Endothelial cell of umbilical vein (primary cell): ENCODE results near the gene PCSK6. TPM values are rescaled to one million over a fixed set of nuclear protein-coding genes. Genes with fewer than 3 reads are reported as not detected.

Experiments used
- BruUV-seq: library from RNA; stranded (reverse); fragments of 400-500 nt; replicated peaks from 2 replicates; lab custom pipeline; 2021; lab: Mats Ljungman, UMichigan
- CTCF ChIA-PET: fragments of 300-600, 350-600 bp; sonication (Branson Sonifier 250); formaldehyde crosslinking; loops from one replicate; lab custom pipeline; 2021; ENCODE audit warnings: antibody characterized with exemption, inconsistent platforms; lab: Charles Lee
- POLR2A ChIA-PET: fragments of 300-600, 350-600 bp; sonication (Branson Sonifier 250); formaldehyde crosslinking; loops from one replicate; lab custom pipeline; 2021; ENCODE audit warnings: antibody characterized with exemption, inconsistent platforms; lab: Charles Lee
- DNase-seq: peaks from one replicate; pipeline ENCODE4 v3.0.0-alpha.2; 2011; ENCODE audit warnings: low read depth, low spot score
- FAIRE-seq: peaks from 2 replicates; lab custom pipeline; 2011; peaks lifted over from hg19 to GRCh38; lab: Jason Lieb, UNC
- H2AFZ ChIP-seq: 2 replicates; pipeline ENCODE4 v1.6.0; 2012; ENCODE audit warnings: low read depth, low read length, control low read depth, inconsistent platforms
- H3K27ac ChIP-seq: 2 replicates; pipeline ENCODE4 v1.5.1; 2011; ENCODE audit warnings: low read depth, mild to moderate bottlenecking, control low read depth, low read length, moderate library complexity; ENCODE audit not compliant: insufficient read depth
- H3K27me3 ChIP-seq, 2 experiments: 2 replicates each; pipeline versions ENCODE4 v1.6.0 to v1.6.1; 2011; ENCODE audit warnings: low read length in 2 of 2, mixed read lengths in 1 of 2; ENCODE audit not compliant: control insufficient read depth in 2 of 2, insufficient read depth in 2 of 2
- H3K36me3 ChIP-seq, 2 experiments: 2 replicates in 1 of 2; 3 replicates in 1 of 2; pipeline ENCODE4 v1.5.1; 2011; ENCODE audit warnings: low read length in 2 of 2, mild to moderate bottlenecking in 1 of 2, moderate library complexity in 1 of 2; ENCODE audit not compliant: control insufficient read depth in 2 of 2, insufficient read depth in 2 of 2; ENCODE audit errors: extremely low read depth in 1 of 2
- H3K4me1 ChIP-seq: 3 replicates; pipeline ENCODE4 v1.5.1; 2011; ENCODE audit warnings: mild to moderate bottlenecking, low read length; ENCODE audit not compliant: control insufficient read depth, insufficient read depth; ENCODE audit errors: extremely low read depth
- H3K4me2 ChIP-seq: 2 replicates; pipeline ENCODE4 v1.6.1; 2011; ENCODE audit warnings: low read length, control low read depth, mixed read lengths; ENCODE audit not compliant: insufficient read depth
- H3K4me3 ChIP-seq, 3 experiments: fragments of 200-600 bp in 1 of 3; sonication (generic), shearing (Covaris generic) in 1 of 3; replicated peaks in 1 of 3; 2 replicates each; pipeline ENCODE4 v1.5.1; 2011 to 2016; ENCODE audit warnings: control low read depth in 3 of 3, low read length in 3 of 3, mild to moderate bottlenecking in 2 of 3, inconsistent platforms in 1 of 3, low read depth in 1 of 3, moderate library complexity in 1 of 3; ENCODE audit not compliant: insufficient read depth in 1 of 3
- H3K79me2 ChIP-seq: 2 replicates; pipeline ENCODE4 v1.6.0; 2012; ENCODE audit warnings: low read length, inconsistent platforms; ENCODE audit not compliant: control insufficient read depth, insufficient read depth
- H3K9ac ChIP-seq: replicated peaks from 2 replicates; pipeline ENCODE3; 2011; ENCODE audit warnings: low read length, control low read depth; ENCODE audit not compliant: insufficient read depth; ENCODE audit errors: extremely low read depth
- H3K9me1 ChIP-seq: replicated peaks from 3 replicates; pipeline ENCODE4 v1.6.0; 2011; ENCODE audit warnings: mild to moderate bottlenecking, low read length; ENCODE audit not compliant: control insufficient read depth, insufficient read depth; ENCODE audit errors: extremely low read depth
- H3K9me3 ChIP-seq: replicated peaks from 2 replicates; pipeline ENCODE4 v1.5.1; 2012; ENCODE audit warnings: low read length, inconsistent platforms; ENCODE audit not compliant: control insufficient read depth, insufficient read depth
- H4K20me1 ChIP-seq: replicated peaks from 2 replicates; pipeline ENCODE3; 2011; ENCODE audit warnings: mild to moderate bottlenecking, low read length; ENCODE audit not compliant: control insufficient read depth, insufficient read depth; ENCODE audit errors: extremely low read depth
- CTCF ChIP-seq, 2 donors: IDR thresholded peaks; 1 replicate in 1 of 2; 2 replicates in 1 of 2; pipeline ENCODE4 v1.5.1; 2011; ENCODE audit warnings: low read length in 2 of 2, mild to moderate bottlenecking in 2 of 2, moderate library complexity in 2 of 2, control low read depth in 1 of 2, inconsistent platforms in 1 of 2, low read depth in 1 of 2; ENCODE audit not compliant: insufficient read depth in 1 of 2; ENCODE audit errors: extremely low read depth in 1 of 2
- EZH2 ChIP-seq: IDR thresholded peaks from 2 replicates; pipeline ENCODE4 v1.6.1; 2012; ENCODE audit warnings: borderline replicate concordance, low read depth, mild to moderate bottlenecking, moderate library complexity, low read length, inconsistent platforms; ENCODE audit not compliant: severe bottlenecking
- FOS ChIP-seq: IDR thresholded peaks from 2 replicates; pipeline ENCODE4 v1.6.1; 2011; ENCODE audit warnings: mild to moderate bottlenecking, low read length, moderate library complexity, borderline replicate concordance; ENCODE audit not compliant: insufficient read depth
- GATA2 ChIP-seq: IDR thresholded peaks from 2 replicates; pipeline ENCODE4 v1.7.0; 2011; ENCODE audit warnings: low read depth, mild to moderate bottlenecking, moderate library complexity, mixed read lengths, low read length; ENCODE audit not compliant: insufficient read length, insufficient read depth
- JUN ChIP-seq: IDR thresholded peaks from 2 replicates; pipeline ENCODE4 v1.6.1; 2011; ENCODE audit warnings: borderline replicate concordance, low read depth; ENCODE audit not compliant: insufficient read length, insufficient read depth
- MYC ChIP-seq: IDR thresholded peaks from one replicate; pipeline ENCODE4 v1.6.1; 2011; ENCODE audit warnings: mild to moderate bottlenecking, low read depth, low read length
- POLR2A ChIP-seq: IDR thresholded peaks from 2 replicates; pipeline ENCODE4 v1.6.1; 2012; ENCODE audit warnings: low read depth, mild to moderate bottlenecking, control low read depth, low read length
- POLR2AphosphoS5 ChIP-seq: IDR thresholded peaks from 2 replicates; pipeline ENCODE4 v1.6.1; 2012; ENCODE audit warnings: low read depth, mild to moderate bottlenecking, control low read depth, low read length, moderate library complexity; ENCODE audit not compliant: insufficient read depth
- dilution Hi-C: fragments of 300-500 bp; cut with MboI; formaldehyde crosslinking; loops from one replicate; pipeline ENCODE4 v1.15.0; 2019; ENCODE audit warnings: low sequenced_read_pairs; ENCODE audit not compliant: extremely low pct_ligation_motif_present
- intact Hi-C: fragments of 100-400 bp; cut with micrococcal nuclease; formaldehyde crosslinking; loops from one replicate; pipeline ENCODE4 v1.10.0; 2022
- polyA plus RNA-seq, 4 experiments: library from polyadenylated mRNA; depleted of rRNA in 3 of 4; stranded (reverse) in 3 of 4; unstranded in 1 of 4; fragments of >200 nt; gene quantifications; 2 replicates each; pipeline versions ENCODE4 v1.2.1 to v1.2.3, GENCODE V29; 2011 to 2012; ENCODE audit warnings: missing spikeins in 1 of 4
- total RNA-seq: library from RNA; stranded (reverse); gene quantifications from 2 replicates; pipeline ENCODE4 v1.2.3, GENCODE V29; 2021
- TF ChIP-seq, protein P1 (sequence below): IDR thresholded peaks from 2 replicates; pipeline ENCODE4 v1.6.1; 2011; ENCODE audit not compliant: insufficient read depth, insufficient read length

Gene PCSK6
- total and polyA plus RNA-seq, 2 donors (not counting 3 experiments of a cell fraction or from before 2014, with no cell fraction given), result 0.18 to 0.69 TPM

DNA sequence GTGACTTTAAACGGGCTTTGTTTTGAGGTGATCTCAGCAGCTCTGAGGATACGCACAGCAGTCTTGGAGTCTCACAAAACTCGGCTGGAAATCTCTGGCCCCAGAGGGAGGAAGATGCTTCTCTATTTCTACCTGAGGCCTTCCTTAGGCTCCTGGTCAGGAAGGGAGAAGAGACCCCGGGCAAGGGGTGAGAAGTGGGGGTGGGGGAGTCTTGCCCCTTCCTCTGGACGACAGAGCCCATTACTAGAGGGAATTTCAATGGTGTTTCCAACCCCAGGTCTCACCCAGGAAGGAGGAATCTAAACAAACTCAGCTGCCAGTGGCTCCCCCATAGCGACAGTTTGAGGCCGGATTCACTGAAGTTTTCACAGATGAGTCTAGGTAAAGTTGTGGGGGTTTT, 37.4 kb upstream of the PCSK6 start:
- no peak overlapping the region for H2AFZ ChIP-seq
- no peaks in the 10 kb centered on the region for H3K36me3 ChIP-seq
- H3K9me1 ChIP-seq, result no peaks in the 10 kb centered on the region
- CTCF ChIA-PET, result no interaction called here
- H3K9ac ChIP-seq, result no peak overlapping the region
- H3K9me3 ChIP-seq, result no peaks in the 10 kb centered on the region
- intact Hi-C loops (no loop called here), dilution Hi-C loops (no loop called here)
- H4K20me1 ChIP-seq, result no peaks in the 10 kb centered on the region
- no TSS peak for BruUV-seq
- TF ChIP-seq POLR2A, result no peak
- TF ChIP-seq GATA2, result no peak
- no peak for TF ChIP-seq CTCF (IDR thresholded peaks at IDR 0.05; ENCODE audit: extremely low read depth in 1 of 2, insufficient read depth in 1 of 2, low read depth in 1 of 2, low read length in 2 of 2)
- TF ChIP-seq, protein P1, sequence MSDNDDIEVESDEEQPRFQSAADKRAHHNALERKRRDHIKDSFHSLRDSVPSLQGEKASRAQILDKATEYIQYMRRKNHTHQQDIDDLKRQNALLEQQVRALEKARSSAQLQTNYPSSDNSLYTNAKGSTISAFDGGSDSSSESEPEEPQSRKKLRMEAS, result no peak
- no peak for TF ChIP-seq MYC
- TF ChIP-seq FOS, result no peak
- TF ChIP-seq POLR2AphosphoS5, result no peak
- no peak for TF ChIP-seq JUN
- TF ChIP-seq EZH2, result no peak
- FAIRE-seq (no peak), DNase-seq (no peak)
- H3K27me3 ChIP-seq, result no peaks in the 10 kb centered on the region
- no peak overlapping the region for H3K4me3 ChIP-seq
- H3K4me1 ChIP-seq, result no peaks in the 10 kb centered on the region
- H3K27ac ChIP-seq, result no peak overlapping the region
- no peak overlapping the region for H3K4me2 ChIP-seq
- POLR2A ChIA-PET, result no interaction called here
- H3K79me2 ChIP-seq, result no peaks in the 10 kb centered on the region
